ENCODE data around the gene SLC24A3. TPM values are rescaled to one million over a fixed set of nuclear protein-coding genes. Genes with fewer than 3 reads are reported as not detected.

SLC24A3 gene
- total RNA-seq, 1 experiment from 2014 or later = not detected

DNA sequence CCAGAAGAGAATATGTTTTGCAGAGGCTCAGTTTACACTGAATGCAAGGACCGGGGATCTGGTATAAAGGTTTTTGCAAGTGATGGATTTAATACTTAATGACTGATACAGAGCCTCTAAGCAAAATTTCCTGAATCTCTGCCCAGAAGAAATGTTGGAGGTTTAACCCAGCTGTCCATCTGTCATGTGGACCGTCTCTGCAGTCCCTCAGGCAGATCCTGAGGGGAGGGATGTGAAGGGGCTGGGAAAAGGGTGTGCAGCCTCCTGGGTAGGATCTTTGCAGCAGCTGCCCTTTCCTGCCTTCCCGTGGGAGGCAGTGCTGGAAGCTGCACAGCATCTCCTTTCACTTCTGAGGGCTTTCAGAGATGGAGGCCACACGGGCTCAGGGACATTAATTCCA is 207.0 kb downstream of the SLC24A3 start:
- no peak for DNase-seq (ENCODE audit: low read depth, low spot score)
- in situ Hi-C loops (cut with HindIII; ENCODE audit: low pct_unique_long_range_greater_than_20kb, low sequenced_read_pairs) = no loop called here

DNA sequence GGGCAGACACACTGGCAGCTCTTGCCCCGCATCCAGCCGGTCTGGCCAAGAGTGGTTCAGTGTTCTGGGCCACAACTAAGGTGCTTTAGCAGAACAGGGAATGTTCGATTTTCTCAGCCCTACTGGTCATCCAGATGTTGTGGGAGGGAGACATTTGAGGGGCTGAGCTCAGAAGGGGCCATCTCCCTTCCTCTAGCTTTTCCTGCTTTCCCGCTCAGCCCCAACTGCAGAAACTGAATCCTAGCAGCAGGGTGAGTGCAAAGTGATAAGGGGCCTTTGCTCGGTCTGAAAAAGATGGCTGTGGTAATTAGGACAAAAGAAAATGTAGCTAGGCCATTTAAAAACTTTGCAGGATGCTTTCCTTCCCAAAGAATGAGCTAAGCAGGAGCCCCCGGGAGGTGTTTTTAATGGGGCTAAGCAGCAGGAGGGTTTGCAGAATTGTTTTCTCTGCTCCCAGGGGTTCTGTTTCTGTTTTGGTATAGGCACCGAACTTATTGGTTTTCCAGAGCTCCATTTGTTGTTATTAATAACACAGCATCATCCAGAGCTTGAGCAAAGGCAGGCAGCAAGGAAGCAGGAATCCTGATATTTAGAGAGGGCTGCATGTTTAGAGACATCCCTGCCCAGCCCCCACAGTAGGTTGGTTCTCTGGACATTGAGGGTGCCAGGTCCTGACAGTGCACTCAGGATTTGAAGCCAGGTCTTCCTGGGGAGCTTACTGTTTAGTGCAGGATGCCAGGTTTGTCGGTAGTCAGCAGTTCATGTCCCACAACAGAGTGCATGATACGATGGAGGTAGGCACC is 210.9 kb downstream of the SLC24A3 start:
- no peak for DNase-seq (ENCODE audit: low read depth, low spot score)
- in situ Hi-C loops (cut with HindIII; ENCODE audit: low pct_unique_long_range_greater_than_20kb, low sequenced_read_pairs) = no loop called here

DNA sequence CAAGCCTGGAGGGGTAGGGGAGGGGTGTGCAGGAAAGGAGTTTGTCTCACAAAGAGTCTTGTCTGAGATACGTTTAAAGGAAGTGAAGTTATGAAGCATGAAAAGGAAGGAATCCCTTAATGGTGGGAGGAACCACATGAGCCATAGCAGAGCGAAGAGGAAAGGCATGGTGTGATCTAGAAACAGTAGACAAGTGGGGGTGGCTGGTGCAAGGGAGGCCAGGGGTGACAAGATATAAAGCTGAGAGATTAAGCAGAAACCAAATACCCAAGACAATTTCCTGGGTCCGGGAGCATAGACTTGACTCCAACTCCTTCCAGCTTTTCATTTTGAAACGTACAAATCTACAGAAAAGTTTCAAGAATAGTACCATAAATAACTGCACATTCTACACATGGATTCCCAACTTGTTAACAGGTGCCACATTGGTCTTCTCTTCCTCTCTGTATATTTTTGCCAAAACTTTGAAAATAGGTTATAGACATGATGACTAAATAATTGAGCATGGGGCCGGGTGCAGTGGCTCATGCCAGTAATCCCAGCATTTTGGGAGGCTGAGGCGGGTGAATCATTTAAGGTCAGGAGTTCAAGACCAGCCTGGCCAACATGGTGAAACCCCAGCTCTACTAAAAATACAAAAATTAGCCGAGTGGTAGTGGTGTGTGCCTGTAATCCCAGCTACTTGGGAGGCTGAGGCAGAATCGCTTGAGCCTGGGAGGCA is 211.6 kb downstream of the SLC24A3 start:
- DNase-seq (ENCODE audit: low read depth, low spot score) = no peak
- in situ Hi-C loops (cut with HindIII; ENCODE audit: low pct_unique_long_range_greater_than_20kb, low sequenced_read_pairs) = no loop called here

DNA sequence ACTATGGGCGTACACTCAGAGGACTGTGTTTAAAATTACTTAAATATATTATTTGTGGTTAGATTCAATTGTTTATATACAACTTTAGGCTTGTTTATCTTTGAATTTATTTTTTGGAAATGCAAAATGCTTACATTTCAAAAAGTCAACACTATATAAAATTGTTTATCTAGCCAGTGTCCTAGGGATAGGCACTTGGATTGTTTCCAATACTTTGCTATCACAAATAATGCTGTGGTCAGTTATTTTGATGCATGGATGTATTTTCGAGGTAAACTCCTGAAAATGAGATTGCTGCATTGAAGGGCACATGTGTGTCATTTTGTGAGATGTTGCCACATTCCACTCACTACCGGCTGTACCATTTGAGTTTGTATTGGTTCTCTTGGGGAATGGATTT is 213.9 kb downstream of the SLC24A3 start:
- in situ Hi-C loops (cut with HindIII; ENCODE audit: low pct_unique_long_range_greater_than_20kb, low sequenced_read_pairs) = no loop called here

DNA sequence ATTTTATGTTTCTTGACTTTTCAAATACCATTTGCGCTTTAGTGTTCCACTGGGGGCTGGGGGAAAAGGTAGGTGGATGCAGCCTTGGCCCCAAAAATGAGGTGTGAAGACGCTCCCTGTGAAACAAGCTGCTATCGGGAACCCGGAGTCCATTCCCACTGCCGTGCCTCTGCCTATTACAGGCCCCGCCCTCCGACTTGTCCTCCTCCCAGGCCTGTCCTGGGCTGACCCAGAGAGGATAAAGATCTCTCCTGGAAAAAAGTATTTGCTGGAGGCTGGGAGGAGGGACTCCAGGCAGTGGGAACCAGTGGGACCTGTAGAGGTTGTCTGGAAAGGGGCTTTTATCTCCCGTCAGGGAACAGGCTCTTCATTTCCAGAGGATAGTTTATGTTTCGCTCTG is 215.0 kb downstream of the SLC24A3 start:
- no peak for DNase-seq (ENCODE audit: low read depth, low spot score)
- in situ Hi-C loops (cut with HindIII; ENCODE audit: low pct_unique_long_range_greater_than_20kb, low sequenced_read_pairs) = no loop called here

More for the DNA sequence above, 213.9 kb downstream of the SLC24A3 start:
- DNase-seq (ENCODE audit: low read depth, low spot score) = no peak

DNA sequence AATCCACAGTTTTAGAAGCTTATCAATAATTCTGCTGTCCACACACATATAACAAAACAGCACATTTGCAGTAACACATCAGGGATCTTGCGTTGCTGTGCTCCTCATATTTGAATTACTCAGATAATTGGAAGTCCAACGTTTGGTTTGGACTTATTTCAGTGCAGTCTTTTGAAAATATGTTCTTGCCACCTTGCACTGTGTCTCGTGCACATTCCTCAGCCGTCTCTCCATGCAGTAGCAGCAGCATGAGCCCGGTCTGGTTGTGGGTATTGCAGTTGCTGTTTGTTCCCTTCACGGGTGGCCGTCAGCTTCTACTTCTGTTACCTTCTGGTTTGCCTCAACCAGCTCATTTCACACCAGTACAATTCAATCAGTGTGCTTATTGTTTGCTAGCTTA is 215.5 kb downstream of the SLC24A3 start:
- no peak for DNase-seq (ENCODE audit: low read depth, low spot score)
- in situ Hi-C loops (cut with HindIII; ENCODE audit: low pct_unique_long_range_greater_than_20kb, low sequenced_read_pairs) = no loop called here

DNA sequence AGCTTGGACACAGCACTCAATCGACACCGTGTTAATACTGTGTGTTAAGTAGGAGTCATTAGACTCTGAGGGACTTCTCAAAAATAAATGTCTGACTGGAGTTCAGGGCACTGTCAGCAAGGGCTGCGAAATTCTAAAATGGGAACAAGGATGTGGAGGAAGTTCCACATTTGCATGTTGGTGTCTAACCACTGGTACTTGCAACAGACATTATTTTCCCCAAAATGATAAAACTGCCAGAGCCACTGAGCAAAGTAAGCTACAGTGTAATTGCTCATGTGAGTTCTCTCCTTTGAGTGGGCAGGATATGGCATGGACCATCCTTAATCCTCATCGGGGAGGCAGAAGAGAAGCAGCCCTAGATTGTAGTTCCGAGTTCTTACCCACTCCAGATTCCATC is 215.9 kb downstream of the SLC24A3 start:
- in situ Hi-C loops (cut with HindIII; ENCODE audit: low pct_unique_long_range_greater_than_20kb, low sequenced_read_pairs) = no loop called here
- DNase-seq (ENCODE audit: low read depth, low spot score) = no peak

DNA sequence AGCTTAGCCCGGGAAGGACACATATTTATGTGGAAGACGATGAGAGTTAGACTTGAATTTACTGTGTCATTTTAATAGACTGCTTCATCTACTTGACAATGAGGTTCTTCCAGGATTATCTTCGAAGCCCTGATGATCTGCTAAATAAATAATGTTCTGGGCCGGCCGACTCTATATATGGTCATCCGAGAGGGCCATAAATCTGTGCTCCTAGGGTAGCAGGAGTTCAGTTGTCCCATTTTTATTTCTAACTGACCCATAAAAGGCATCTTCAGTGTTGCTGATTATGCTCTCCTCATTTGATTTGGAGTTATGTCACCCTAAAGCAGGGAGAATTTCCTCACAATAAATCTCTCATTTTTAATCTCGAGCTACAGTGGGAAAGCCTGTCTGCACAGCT is 217.1 kb downstream of the SLC24A3 start:
- in situ Hi-C loops (cut with HindIII; ENCODE audit: low pct_unique_long_range_greater_than_20kb, low sequenced_read_pairs) = no loop called here

DNA sequence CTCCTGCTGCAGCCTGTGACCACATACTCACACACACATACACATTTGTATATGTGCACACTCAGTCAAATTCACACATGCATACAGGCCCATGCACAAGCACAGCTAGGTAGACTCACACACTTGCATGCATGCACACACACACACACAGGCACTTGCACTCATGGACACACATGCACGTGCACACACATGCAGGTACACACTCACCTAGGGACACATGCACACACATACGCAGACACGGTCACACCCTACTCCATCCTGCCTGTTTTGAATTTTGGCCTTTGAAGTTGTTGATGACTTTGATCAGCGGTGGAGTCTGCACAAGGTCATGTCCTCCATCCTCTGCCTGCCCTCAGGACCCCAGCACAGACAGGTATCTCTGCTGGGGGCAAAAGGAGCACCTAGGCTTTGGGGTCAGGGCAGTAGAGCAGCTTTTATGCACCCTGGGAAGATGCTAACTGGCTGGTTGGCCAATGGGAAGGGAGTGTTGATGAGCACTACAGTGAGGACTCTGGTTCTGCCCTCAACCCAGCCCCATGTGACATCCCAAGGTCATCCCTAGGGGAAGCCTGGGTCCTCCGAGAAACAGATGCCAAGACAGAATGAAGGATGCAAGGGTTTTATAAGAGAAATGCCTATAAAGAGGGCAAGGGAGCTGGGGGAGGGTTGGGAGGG is 218.3 kb downstream of the SLC24A3 start:
- in situ Hi-C loops (cut with HindIII; ENCODE audit: low pct_unique_long_range_greater_than_20kb, low sequenced_read_pairs) = no loop called here
- DNase-seq (ENCODE audit: low read depth, low spot score) = no peak

More for the DNA sequence above, 217.1 kb downstream of the SLC24A3 start:
- no peak for DNase-seq (ENCODE audit: low read depth, low spot score)

DNA sequence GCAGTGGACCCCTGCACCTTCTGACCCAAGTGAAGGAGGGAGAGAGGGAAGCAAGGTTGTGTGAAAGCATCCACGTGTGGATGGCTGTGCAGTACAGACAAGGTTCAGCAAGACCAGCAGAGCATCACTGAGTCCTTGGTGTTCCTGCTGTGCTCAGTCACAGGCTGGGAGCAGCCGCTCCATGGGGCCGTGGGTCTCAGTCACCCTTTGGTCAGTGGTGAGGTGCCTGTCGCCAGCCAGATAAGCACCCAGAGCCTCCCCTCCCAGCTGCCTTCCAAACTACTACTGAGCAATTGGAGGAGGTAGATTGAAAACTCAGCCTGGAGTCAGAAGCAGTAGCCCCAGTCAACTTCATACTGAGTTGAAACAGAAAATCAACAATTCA is 218.9 kb downstream of the SLC24A3 start:
- no peak for DNase-seq (ENCODE audit: low read depth, low spot score)
- in situ Hi-C loops (cut with HindIII; ENCODE audit: low pct_unique_long_range_greater_than_20kb, low sequenced_read_pairs) = no loop called here

DNA sequence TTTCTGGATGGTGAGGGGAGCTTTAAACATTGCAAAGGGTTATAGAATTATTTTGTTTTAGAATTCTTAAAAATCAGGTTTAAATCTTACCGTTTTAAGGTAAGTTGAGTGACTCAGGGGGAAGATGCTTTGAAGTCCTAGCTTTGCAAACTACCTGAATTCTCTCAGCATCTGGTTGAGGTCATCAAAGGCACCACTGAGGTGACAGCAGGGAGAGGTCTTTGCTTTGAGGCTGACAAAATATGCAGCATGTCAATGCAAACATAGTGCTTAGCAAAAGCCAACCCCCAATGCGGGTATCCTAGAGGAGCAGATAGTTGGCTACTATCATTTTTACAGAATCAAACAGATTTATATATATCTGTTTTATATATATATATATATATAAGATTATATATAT is 219.5 kb downstream of the SLC24A3 start:
- DNase-seq (ENCODE audit: low read depth, low spot score) = no peak
- in situ Hi-C loops (cut with HindIII; ENCODE audit: low pct_unique_long_range_greater_than_20kb, low sequenced_read_pairs) = no loop called here

DNA sequence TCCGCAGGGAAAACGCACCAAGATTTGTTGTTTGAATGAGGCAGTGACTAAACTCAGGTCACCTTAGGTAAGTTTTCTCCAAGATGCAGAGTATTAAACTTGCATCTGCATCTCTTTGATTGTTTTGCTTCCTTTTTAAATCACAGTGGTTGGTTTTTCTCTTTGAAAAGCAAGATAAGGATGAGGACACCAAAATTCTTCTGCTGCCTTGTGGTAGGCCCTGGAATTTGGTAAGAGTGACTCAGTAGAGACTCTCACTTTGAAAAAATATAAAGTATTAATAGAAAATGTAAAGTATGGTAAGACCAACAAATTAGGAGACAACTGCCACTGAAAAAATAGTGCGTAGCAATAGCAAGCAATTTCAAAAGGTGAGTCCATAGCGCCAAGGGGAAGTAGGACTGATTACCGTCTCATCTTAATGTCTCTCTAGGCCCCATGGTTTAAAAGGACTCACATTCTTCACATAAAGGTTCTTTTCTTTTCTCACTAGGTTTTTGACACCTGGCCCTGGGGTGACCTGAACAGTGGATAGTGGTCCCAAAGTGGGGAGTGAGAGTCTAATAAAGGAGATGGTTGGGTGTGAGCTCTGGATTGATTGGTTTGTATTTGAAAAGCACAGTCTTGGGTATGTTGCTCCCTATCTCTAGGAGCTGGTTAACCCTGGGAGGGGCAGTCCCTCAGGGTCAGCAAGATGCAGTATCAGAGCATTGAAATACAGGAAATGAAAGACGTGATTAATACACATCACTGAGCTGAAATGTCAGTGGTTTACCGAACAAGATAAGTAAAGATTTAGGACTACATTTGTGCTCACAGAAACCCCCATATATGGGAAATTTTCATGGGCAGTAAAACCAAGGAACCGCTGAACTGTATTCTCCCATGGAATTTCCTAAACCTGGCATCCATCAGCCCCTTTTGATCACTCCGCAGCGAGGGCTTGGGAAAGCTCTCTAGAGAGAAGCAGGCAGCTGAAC is 221.2 kb downstream of the SLC24A3 start:
- no peak for DNase-seq (ENCODE audit: low read depth, low spot score)
- in situ Hi-C loops (cut with HindIII; ENCODE audit: low pct_unique_long_range_greater_than_20kb, low sequenced_read_pairs) = no loop called here

DNA sequence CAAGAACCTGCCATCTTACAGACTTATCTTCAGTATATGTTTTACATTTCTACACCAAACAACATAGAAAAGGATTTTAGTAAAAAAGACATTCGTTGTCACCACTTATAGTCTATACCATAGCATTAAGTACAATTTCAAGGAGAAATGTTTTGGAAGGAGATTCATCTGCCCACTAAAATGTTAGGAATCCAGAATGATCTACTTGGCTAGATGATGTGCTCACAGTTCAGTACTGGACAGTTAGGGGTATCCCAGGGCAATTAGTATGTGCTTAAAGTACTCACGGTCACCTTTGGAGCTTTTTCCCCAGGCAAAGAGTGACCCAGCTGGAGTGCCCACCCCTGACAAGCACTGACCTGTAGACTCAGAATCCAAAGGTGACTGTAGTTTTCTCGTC is 222.9 kb downstream of the SLC24A3 start:
- in situ Hi-C loops (cut with HindIII; ENCODE audit: low pct_unique_long_range_greater_than_20kb, low sequenced_read_pairs) = no loop called here
- DNase-seq (ENCODE audit: low read depth, low spot score) = no peak

DNA sequence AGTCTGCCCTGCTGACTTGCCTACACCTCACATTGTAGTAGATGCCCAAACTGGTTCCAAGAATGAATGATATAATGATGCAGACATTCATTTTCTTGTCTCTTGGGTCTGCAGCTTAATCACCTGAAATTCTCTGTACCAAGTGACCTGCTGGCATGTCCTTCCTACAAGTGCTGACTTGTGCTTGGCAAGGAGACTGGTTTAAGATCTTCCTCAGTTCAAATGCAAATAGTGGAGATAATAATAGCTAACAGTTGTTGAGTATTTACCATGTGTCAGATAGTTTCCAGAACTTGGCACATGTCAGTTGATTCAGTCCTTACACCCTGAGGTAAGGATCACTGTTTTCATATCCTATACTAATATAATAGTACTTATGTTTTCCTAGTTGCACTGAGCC is 223.4 kb downstream of the SLC24A3 start:
- no peak for DNase-seq (ENCODE audit: low read depth, low spot score)
- in situ Hi-C loops (cut with HindIII; ENCODE audit: low pct_unique_long_range_greater_than_20kb, low sequenced_read_pairs) = no loop called here

DNA sequence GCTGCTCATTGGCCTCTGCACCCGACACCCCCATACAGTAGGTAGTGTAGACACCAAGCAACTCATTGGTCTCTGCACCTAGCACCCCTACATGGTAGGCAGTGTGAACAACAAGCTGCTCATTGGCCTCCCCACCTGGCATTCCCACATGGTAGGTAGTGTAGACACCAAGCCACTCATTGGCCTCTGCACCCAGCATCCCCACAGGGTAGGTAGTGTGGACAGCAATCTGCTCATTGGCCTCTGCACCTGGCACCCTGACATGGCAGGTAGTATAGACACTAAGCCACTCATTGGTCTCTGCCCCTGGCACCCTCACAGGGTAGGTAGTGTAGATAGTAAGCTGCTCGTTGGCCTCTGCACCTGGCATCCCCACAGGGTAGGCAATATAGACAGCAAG is 226.0 kb downstream of the SLC24A3 start:
- in situ Hi-C loops (cut with HindIII; ENCODE audit: low pct_unique_long_range_greater_than_20kb, low sequenced_read_pairs) = no loop called here
- no peak for DNase-seq (ENCODE audit: low read depth, low spot score)

DNA sequence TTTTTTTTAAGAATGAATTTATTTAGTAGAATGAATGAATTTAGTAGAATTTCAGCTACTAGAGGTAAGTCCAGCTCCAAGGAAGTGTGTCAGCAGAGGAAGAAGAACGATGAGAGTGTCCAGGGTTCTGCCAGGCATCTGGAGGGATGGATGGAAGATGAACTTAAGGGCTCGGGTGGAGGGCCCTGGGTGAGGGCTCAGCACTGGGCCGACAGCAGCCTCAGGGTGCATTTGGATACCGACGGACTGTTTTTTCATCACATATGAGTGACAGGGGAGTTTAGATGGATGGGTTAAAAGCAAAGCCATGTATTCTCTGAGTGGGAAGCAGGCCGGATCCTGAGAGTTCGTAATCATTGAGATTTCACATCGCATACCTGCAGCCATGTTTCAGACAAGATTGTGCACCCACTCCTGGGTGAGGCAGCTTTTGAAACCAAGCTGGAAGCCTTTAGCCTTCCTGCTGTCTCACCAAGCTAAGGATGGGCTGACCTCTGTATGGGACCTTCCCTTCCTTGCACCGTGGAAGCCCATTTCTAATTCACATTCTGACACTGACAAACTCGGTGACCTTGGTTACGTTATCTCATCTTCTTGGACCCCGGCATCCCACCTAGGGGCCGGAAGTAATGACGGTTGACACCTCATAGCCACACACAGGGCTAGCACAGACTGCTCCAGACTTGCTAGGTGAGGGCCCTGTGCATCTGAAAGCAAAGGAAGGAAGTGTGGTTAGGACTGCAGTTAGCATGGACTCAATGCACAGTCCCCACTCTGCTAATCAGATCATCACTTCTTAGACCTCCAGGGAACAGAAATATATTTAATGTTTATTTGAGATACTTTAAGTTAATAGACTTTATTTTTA is 228.5 kb downstream of the SLC24A3 start:
- DNase-seq (ENCODE audit: low read depth, low spot score) = no peak
- in situ Hi-C loops (cut with HindIII; ENCODE audit: low pct_unique_long_range_greater_than_20kb, low sequenced_read_pairs) = no loop called here

DNA sequence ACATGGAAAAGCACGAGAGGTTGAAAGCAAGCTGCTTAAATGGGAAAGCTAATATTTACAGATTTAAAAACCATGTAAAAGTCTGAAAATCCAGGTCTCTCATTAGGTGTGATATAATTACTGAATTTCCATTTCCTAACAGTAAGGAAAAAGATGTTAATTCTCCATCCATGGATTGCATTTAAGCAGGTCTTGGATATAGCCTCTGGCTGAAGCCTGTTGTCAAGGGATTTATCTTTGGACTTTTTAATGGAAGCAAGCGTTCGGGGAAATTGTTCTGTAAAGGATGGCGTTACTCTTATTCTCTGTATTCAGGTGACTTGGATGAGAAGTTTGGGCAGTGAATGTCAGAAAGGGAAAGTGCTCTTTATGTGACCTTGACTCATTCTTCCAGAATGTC is 233.8 kb downstream of the SLC24A3 start:
- DNase-seq (ENCODE audit: low read depth, low spot score) = no peak
- in situ Hi-C loops (cut with HindIII; ENCODE audit: low pct_unique_long_range_greater_than_20kb, low sequenced_read_pairs) = no loop called here
